ENCODE data around the gene SFXN5.

DNA sequence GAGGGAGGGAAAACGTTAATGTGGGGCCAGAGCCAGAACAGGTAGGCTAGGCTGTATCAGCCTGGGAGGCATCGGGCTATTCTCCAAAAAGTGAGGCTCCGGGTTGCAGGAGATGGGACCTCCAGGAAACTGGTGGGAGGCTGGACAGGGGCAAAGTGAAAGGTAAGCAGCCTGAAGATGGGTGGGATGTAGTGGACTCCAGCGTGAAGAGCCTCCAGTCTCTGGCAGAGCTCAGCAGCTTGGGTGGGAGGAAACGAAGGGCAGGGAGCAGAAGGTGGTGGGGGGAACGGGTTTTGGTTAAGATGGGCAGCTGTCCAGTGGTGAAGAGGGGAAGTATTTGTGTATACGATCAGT is 157.3 kb downstream of the SFXN5 start:
- TF ChIP-seq FOXA1 (IDR thresholded peaks at IDR 0.05) (no peak), ARNT (IDR thresholded peaks at IDR 0.05) (no peak), FOXK2 (IDR thresholded peaks at IDR 0.05) (no peak), FOXM1 (IDR thresholded peaks at IDR 0.05; ENCODE audit: borderline replicate concordance) (no peak), NFRKB (IDR thresholded peaks at IDR 0.05) (no peak), ZNF384 (IDR thresholded peaks at IDR 0.05) (no peak), SP1 (IDR thresholded peaks at IDR 0.05) (no peak), SUZ12 (IDR thresholded peaks at IDR 0.05) (no peak), HDGF (IDR thresholded peaks at IDR 0.05; ENCODE audit: borderline replicate concordance) (no peak)
